Activated CD4-positive, alpha-beta T cell treated with anti-CD3 and anti-CD28 coated beads, Interleukin-2, amount 50 U/mL, for 1 hour (primary cell): ENCODE results near the gene HIPK4.
"Not testable (repeated sequence)": the region's sequence is repeated elsewhere in the genome, so short reads cannot be mapped to it uniquely, and the experiment has no call there.

Source experiments
- DNase-seq: peaks from one replicate; pipeline ENCODE4 v3.0.0-alpha.2; 2020

Gene HIPK4

GRCh38 chr19:40389404-40390083, 437 bp downstream of the HIPK4 start:
- no peak for DNase-seq

GRCh38 chr19:40388481-40388880, 1.5 kb downstream of the HIPK4 start:
- no peak for DNase-seq

- no peak for DNase-seq
Observed at GRCh38 chr19:40387155-40387554, 2.8 kb downstream of the HIPK4 start.

- DNase-seq, result no peak
Observed at GRCh38 chr19:40383668-40384248, 6.2 kb downstream of the HIPK4 start.

GRCh38 chr19:40381321-40381720, 8.7 kb downstream of the HIPK4 start:
- no peak for DNase-seq

- no peak for DNase-seq
Observed at GRCh38 chr19:40380199-40381037, 9.6 kb downstream of the HIPK4 start.

GRCh38 chr19:40379446-40380198, 10.4 kb downstream of the HIPK4 start:
- no peak for DNase-seq

GRCh38 chr19:40378509-40378908, 11.5 kb downstream of the HIPK4 start:
- DNase-seq, result no peak

- no peak for DNase-seq
Observed at GRCh38 chr19:40377876-40378385, 12.1 kb downstream of the HIPK4 start.

GRCh38 chr19:40376286-40376862, 13.6 kb downstream of the HIPK4 start:
- DNase-seq, result no peak

- no peak for DNase-seq
Observed at GRCh38 chr19:40374084-40374483, 15.9 kb downstream of the HIPK4 start.

- DNase-seq, result no peak
Observed at GRCh38 chr19:40371802-40372122, 18.2 kb downstream of the HIPK4 start.

- DNase-seq, result no peak
Observed at GRCh38 chr19:40370997-40371801, 18.8 kb downstream of the HIPK4 start.

- not testable (repeated sequence) for DNase-seq
Observed at GRCh38 chr19:40370253-40370652, 19.7 kb downstream of the HIPK4 start.

GRCh38 chr19:40369797-40370196, 20.2 kb downstream of the HIPK4 start:
- no peak for DNase-seq

GRCh38 chr19:40367577-40368434, 22.2 kb downstream of the HIPK4 start:
- no peak for DNase-seq

- no peak for DNase-seq
Observed at GRCh38 chr19:40366697-40367561, 23.1 kb downstream of the HIPK4 start.

- DNase-seq, result peak; percentile 11
Observed at GRCh38 chr19:40365613-40366401, 24.2 kb downstream of the HIPK4 start.

GRCh38 chr19:40365010-40365409, 25.0 kb downstream of the HIPK4 start:
- DNase-seq, result no peak
